IMR-90 (cell line): ENCODE data around the gene ZNF423. TPM values are rescaled to one million over a fixed set of nuclear protein-coding genes. Genes with fewer than 3 reads are reported as not detected.

Experiments used
- ATAC-seq: fragments of 200-7000 bp; cut with Tn5 transposase; 2 replicates; pipeline ENCODE4 v1.9.1; 2020; ENCODE audit warnings: low read depth, mild to moderate bottlenecking, moderate library complexity
- BruUV-seq: library from RNA; stranded (reverse); fragments of 400-500 nt; replicated peaks from 2 replicates; lab custom pipeline; 2021; lab: Mats Ljungman, UMichigan
- CTCF ChIA-PET: fragments of 300-600 bp; formaldehyde crosslinking; extraction: SDS; loops from one replicate; lab custom pipeline; 2021; ENCODE audit warnings: antibody characterized with exemption; lab: Yijun Ruan, JAX
- POLR2A ChIA-PET: fragments of 300-600 bp; sonication (Branson Sonifier 250); formaldehyde crosslinking; loops from one replicate; lab custom pipeline; 2022; ENCODE audit warnings: antibody characterized with exemption; ENCODE audit not compliant: unreplicated experiment; lab: Charles Lee
- DNase-seq: peaks from one replicate; pipeline ENCODE4 v3.0.0; 2013
- H2AFZ ChIP-seq: replicated peaks from 2 replicates; pipeline ENCODE3; 2013; ENCODE audit warnings: low read length, mild to moderate bottlenecking; ENCODE audit not compliant: poor library complexity
- H2AK5ac ChIP-seq: 2 replicates; pipeline ENCODE4 v1.6.1; 2013; ENCODE audit warnings: low read depth, low read length, inconsistent platforms
- H2AK9ac ChIP-seq: replicated peaks from 2 replicates; pipeline ENCODE3; 2013; ENCODE audit warnings: mild to moderate bottlenecking, low read depth, low read length, moderate library complexity; ENCODE audit not compliant: poor library complexity
- H2BK120ac ChIP-seq: 2 replicates; pipeline ENCODE4 v1.6.1; 2013; ENCODE audit warnings: low read depth, low read length, inconsistent platforms
- H2BK15ac ChIP-seq: 3 replicates; pipeline ENCODE4 v1.6.1; 2013; ENCODE audit warnings: low read depth, low read length, inconsistent platforms
- H2BK20ac ChIP-seq: 2 replicates; pipeline ENCODE4 v1.6.1; 2013; ENCODE audit warnings: low read depth, mild to moderate bottlenecking, inconsistent platforms, low read length, moderate library complexity
- H2BK5ac ChIP-seq: 2 replicates; pipeline ENCODE4 v1.6.1; 2013; ENCODE audit warnings: mild to moderate bottlenecking, low read depth, low read length, inconsistent platforms; ENCODE audit not compliant: poor library complexity, severe bottlenecking
- H3K14ac ChIP-seq: replicated peaks from 2 replicates; pipeline ENCODE4 v1.6.1; 2013; ENCODE audit warnings: low read depth, low read length, inconsistent platforms
- H3K18ac ChIP-seq: 2 replicates; pipeline ENCODE4 v1.6.1; 2013; ENCODE audit warnings: low read depth, low read length, control low read depth
- H3K23ac ChIP-seq: 2 replicates; pipeline ENCODE4 v1.6.1; 2013; ENCODE audit warnings: low read depth, low read length, inconsistent platforms
- H3K27ac ChIP-seq: 2 replicates; pipeline ENCODE4 v1.5.1; 2013; ENCODE audit warnings: mild to moderate bottlenecking, control low read depth, low read length; ENCODE audit not compliant: insufficient read depth
- H3K27me3 ChIP-seq: 2 replicates; pipeline ENCODE4 v1.6.1; 2013; ENCODE audit warnings: low read length; ENCODE audit not compliant: control insufficient read depth, insufficient read depth
- H3K36me3 ChIP-seq: 2 replicates; pipeline ENCODE4 v1.6.1; 2013; ENCODE audit warnings: low read length, mixed read lengths; ENCODE audit not compliant: control insufficient read depth, insufficient read depth
- H3K4ac ChIP-seq: 2 replicates; pipeline ENCODE4 v1.6.1; 2013; ENCODE audit warnings: low read depth, low read length, inconsistent platforms
- H3K4me1 ChIP-seq: 2 replicates; pipeline ENCODE4 v1.6.1; 2013; ENCODE audit warnings: low read length, mixed read lengths; ENCODE audit not compliant: control insufficient read depth, insufficient read depth
- H3K4me2 ChIP-seq: 2 replicates; pipeline ENCODE4 v1.6.1; 2013; ENCODE audit warnings: low read depth, mild to moderate bottlenecking, control low read depth, low read length, moderate library complexity
- H3K4me3 ChIP-seq: 2 replicates; pipeline ENCODE4 v1.5.1; 2013; ENCODE audit warnings: low read depth, mild to moderate bottlenecking, control low read depth, low read length, moderate library complexity; ENCODE audit not compliant: insufficient read depth
- H3K56ac ChIP-seq: 2 replicates; pipeline ENCODE4 v1.6.1; 2013; ENCODE audit warnings: low read length, inconsistent platforms; ENCODE audit not compliant: insufficient read depth; ENCODE audit errors: extremely low read depth
- H3K79me1 ChIP-seq, 2 experiments: 2 replicates each; pipeline ENCODE4 v1.6.1; 2013; ENCODE audit warnings: low read length in 2 of 2, inconsistent platforms in 1 of 2, low read depth in 1 of 2
- H3K9ac ChIP-seq: 2 replicates; pipeline ENCODE4 v1.6.1; 2013; ENCODE audit warnings: low read depth, low read length, control low read depth
- H3K9me1 ChIP-seq: 2 replicates; pipeline ENCODE4 v1.6.1; 2013; ENCODE audit warnings: low read length, inconsistent platforms; ENCODE audit not compliant: insufficient read depth
- H3K9me3 ChIP-seq: 2 replicates; pipeline ENCODE4 v1.6.1; 2013; ENCODE audit warnings: low read length; ENCODE audit not compliant: control insufficient read depth, insufficient read depth
- H4K20me1 ChIP-seq: 2 replicates; pipeline ENCODE4 v1.6.1; 2013; ENCODE audit warnings: low read length, inconsistent platforms; ENCODE audit not compliant: insufficient read depth
- H4K5ac ChIP-seq: 2 replicates; pipeline ENCODE4 v1.6.1; 2013; ENCODE audit warnings: mild to moderate bottlenecking, low read depth, low read length, control low read depth
- H4K8ac ChIP-seq, 2 experiments: 2 replicates each; pipeline ENCODE4 v1.6.1; 2013; ENCODE audit warnings: low read depth in 2 of 2, low read length in 2 of 2, control low read depth in 1 of 2, inconsistent platforms in 1 of 2
- H4K91ac ChIP-seq: 2 replicates; pipeline ENCODE4 v1.6.1; 2013; ENCODE audit warnings: low read depth, low read length, inconsistent platforms; ENCODE audit not compliant: insufficient read depth
- BHLHE40 ChIP-seq: fragments of 150-350 bp; IDR thresholded peaks from 2 replicates; pipeline ENCODE4 v1.6.1; 2016; ENCODE audit warnings: mild to moderate bottlenecking, low read depth, low read length
- CEBPB ChIP-seq: IDR thresholded peaks from 2 replicates; pipeline ENCODE4 v1.6.1; 2012; ENCODE audit warnings: low read depth, low read length, improper control_type of control experiment
- CHD1 ChIP-seq: IDR thresholded peaks from 2 replicates; pipeline ENCODE4 v1.6.1; 2012; ENCODE audit warnings: low read depth, low read length, improper control_type of control experiment
- CTCF ChIP-seq: conservative IDR thresholded peaks from 2 replicates; pipeline ENCODE4 v1.5.1; 2012; ENCODE audit warnings: mild to moderate bottlenecking, low read depth, low read length, improper control_type of control experiment
- FOS ChIP-seq: fragments of 150-350 bp; IDR thresholded peaks from 2 replicates; pipeline ENCODE4 v1.6.1; 2016; ENCODE audit warnings: low read depth, low read length
- MAFK ChIP-seq: IDR thresholded peaks from 2 replicates; pipeline ENCODE4 v1.6.1; 2012; ENCODE audit warnings: low read depth, low read length, improper control_type of control experiment
- MAZ ChIP-seq: IDR thresholded peaks from 2 replicates; pipeline ENCODE4 v1.6.1; 2012; ENCODE audit warnings: low read depth, mild to moderate bottlenecking, low read length, improper control_type of control experiment, moderate library complexity, borderline replicate concordance
- MXI1 ChIP-seq: IDR thresholded peaks from 2 replicates; pipeline ENCODE4 v1.6.1; 2012; ENCODE audit warnings: low read depth, mild to moderate bottlenecking, low read length, moderate library complexity, borderline replicate concordance
- NFE2L2 ChIP-seq: fragments of 150-350 bp; IDR thresholded peaks from 2 replicates; pipeline ENCODE4 v1.6.1; 2016; ENCODE audit warnings: low read depth, mild to moderate bottlenecking, low read length
- POLR2A ChIP-seq: IDR thresholded peaks from 2 replicates; pipeline ENCODE4 v1.6.1; 2012; ENCODE audit warnings: mild to moderate bottlenecking, low read depth, low read length
- RAD21 ChIP-seq: IDR thresholded peaks from 2 replicates; pipeline ENCODE4 v1.6.1; 2012; ENCODE audit warnings: low read length, improper control_type of control experiment
- RCOR1 ChIP-seq: IDR thresholded peaks from 2 replicates; pipeline ENCODE4 v1.6.1; 2012; ENCODE audit warnings: mild to moderate bottlenecking, low read length, improper control_type of control experiment; ENCODE audit not compliant: insufficient replicate concordance
- RFX5 ChIP-seq: IDR thresholded peaks from 2 replicates; pipeline ENCODE4 v1.8.0; 2012; ENCODE audit warnings: low read depth, mild to moderate bottlenecking, low read length, moderate library complexity
- SMC3 ChIP-seq: fragments of 150-350 bp; IDR thresholded peaks from 2 replicates; pipeline ENCODE4 v1.6.1; 2016; ENCODE audit warnings: low read depth, mild to moderate bottlenecking, antibody characterized with exemption, low read length, moderate library complexity
- USF2 ChIP-seq: fragments of 150-350 bp; IDR thresholded peaks from 2 replicates; pipeline ENCODE4 v1.6.1; 2017; ENCODE audit warnings: mild to moderate bottlenecking, antibody characterized with exemption, low read length, low read depth
- WGBS, 2 experiments: methylation state at CpG; one replicate each; pipeline versions ENCODE4 v1.1.5 to v1.1.7; 2013; ENCODE audit warnings: missing lambda C conversion rate in 2 of 2; ENCODE audit not compliant: insufficient read length in 1 of 2; ENCODE audit errors: extremely low coverage in 2 of 2; 5-methylcytosine and 5-hydroxymethylcytosine counted together
- dilution Hi-C: fragments of 300-500 bp; cut with HindIII; formaldehyde crosslinking; loops from one replicate; pipeline ENCODE4 v1.14.3; 2018; ENCODE audit warnings: low sequenced_read_pairs; ENCODE audit not compliant: unreplicated experiment
- in situ Hi-C: fragments of 300-500 bp; cut with MboI; formaldehyde crosslinking; loops from 3 replicates; pipeline ENCODE4 v1.14.3; 2019; ENCODE audit warnings: low sequenced_read_pairs, inconsistent platforms, mixed read lengths
- intact Hi-C: fragments of 100-400 bp; cut with micrococcal nuclease; formaldehyde crosslinking; loops from 2 replicates; pipeline ENCODE4 v1.10.0; 2022
- polyA plus RNA-seq, 3 experiments: library from polyadenylated mRNA; depleted of rRNA; stranded (reverse); fragments of >200 nt; gene quantifications; 2 replicates each; pipeline ENCODE4 v1.2.3, GENCODE V29; 2012; ENCODE audit warnings: low replicate concordance in 1 of 3
- total RNA-seq: library from RNA; depleted of rRNA; stranded (reverse); fragments of >200 nt; gene quantifications from 2 replicates; pipeline ENCODE4 v1.2.3, GENCODE V29; 2012
- TF ChIP-seq, protein P1 (sequence below): fragments of 150-350 bp; IDR thresholded peaks from 2 replicates; pipeline ENCODE4 v1.6.1; 2016; ENCODE audit warnings: low read depth, mild to moderate bottlenecking, low read length, moderate library complexity, borderline replicate concordance

ZNF423 gene
- total and polyA plus RNA-seq, 2 of the 4 experiments (the other 2 are of a cell fraction) = under 0.01 to 0.10 TPM

DNA sequence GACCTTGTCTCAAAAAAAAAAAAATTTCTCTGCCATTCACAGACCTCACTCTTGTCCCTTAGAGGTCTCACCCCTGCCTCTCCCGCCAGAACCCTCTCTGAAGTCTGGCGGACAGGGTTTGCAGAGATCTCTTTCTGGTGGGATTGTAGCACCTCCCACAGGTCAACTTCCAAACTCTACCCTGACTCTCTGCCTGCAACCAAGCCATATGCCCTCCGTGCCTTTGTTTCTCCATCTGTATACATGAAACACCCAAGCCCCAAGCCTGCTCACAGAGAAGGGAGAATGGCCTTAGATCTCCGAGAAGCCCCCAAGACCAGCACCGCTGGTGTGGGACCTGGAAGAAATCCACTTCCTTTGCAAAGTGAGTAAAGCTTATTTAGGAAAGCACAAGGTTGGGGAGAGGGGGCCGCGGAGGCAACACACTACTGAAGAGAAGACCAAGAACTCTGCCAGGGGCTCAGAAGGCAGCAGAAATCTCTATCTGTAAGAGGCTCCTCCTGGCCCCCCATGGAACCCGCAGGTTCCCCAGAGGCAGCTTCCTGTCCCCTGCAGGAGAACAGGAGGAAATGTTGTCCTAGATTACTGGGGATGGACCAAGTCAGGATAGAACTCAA is 262.4 kb downstream of the ZNF423 start:
- ChIA-PET POLR2A (interaction anchor here (0.6 kb wide), 1 partner anchor 833 kb away, joined by 5 read pairs; no protein-coding TSS in a partner anchor), CTCF (interaction anchor here (0.8 kb wide), 1 partner anchor 9 kb away, joined by 3 read pairs; no protein-coding TSS in a partner anchor)
- BruUV-seq = no TSS peak
- no peak overlapping the region for H4K5ac ChIP-seq
- no peak for TF ChIP-seq RFX5
- TF ChIP-seq FOS = no peak
- TF ChIP-seq MXI1 = no peak
- TF ChIP-seq RAD21 = no peak
- TF ChIP-seq MAZ = no peak
- TF ChIP-seq POLR2A = no peak
- TF ChIP-seq CEBPB = no peak
- no peak for TF ChIP-seq NFE2L2
- TF ChIP-seq SMC3 = no peak
- no peak for TF ChIP-seq USF2
- TF ChIP-seq, protein P1, sequence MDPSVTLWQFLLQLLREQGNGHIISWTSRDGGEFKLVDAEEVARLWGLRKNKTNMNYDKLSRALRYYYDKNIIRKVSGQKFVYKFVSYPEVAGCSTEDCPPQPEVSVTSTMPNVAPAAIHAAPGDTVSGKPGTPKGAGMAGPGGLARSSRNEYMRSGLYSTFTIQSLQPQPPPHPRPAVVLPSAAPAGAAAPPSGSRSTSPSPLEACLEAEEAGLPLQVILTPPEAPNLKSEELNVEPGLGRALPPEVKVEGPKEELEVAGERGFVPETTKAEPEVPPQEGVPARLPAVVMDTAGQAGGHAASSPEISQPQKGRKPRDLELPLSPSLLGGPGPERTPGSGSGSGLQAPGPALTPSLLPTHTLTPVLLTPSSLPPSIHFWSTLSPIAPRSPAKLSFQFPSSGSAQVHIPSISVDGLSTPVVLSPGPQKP = no peak
- no peak for TF ChIP-seq BHLHE40
- no peak for TF ChIP-seq CHD1
- TF ChIP-seq CTCF = no peak
- TF ChIP-seq RCOR1 = no peak
- TF ChIP-seq MAFK = no peak
- H3K4ac ChIP-seq = no peak overlapping the region
- in situ Hi-C loops (no loop called here), intact Hi-C loops (loop anchor here (1.0 to 2.0 kb wide), 3 partner anchors 37 to 907 kb away; no protein-coding TSS in a partner anchor), dilution Hi-C loops (no loop called here)
- H3K36me3 ChIP-seq = no peaks in the 10 kb centered on the region
- no peak overlapping the region for H4K91ac ChIP-seq
- H3K4me3 ChIP-seq = no peak overlapping the region
- no peak overlapping the region for H3K23ac ChIP-seq
- no peaks in the 10 kb centered on the region for H3K9me1 ChIP-seq
- H3K4me2 ChIP-seq = no peak overlapping the region
- DNase-seq (no peak), ATAC-seq (no peak)
- H2BK20ac ChIP-seq = no peak overlapping the region
- H2AK9ac ChIP-seq = no peak overlapping the region
- no peak overlapping the region for H3K9ac ChIP-seq
- H3K18ac ChIP-seq = no peak overlapping the region
- no peaks in the 10 kb centered on the region for H3K79me1 ChIP-seq
- no peak overlapping the region for H4K8ac ChIP-seq
- H2BK5ac ChIP-seq = no peak overlapping the region
- H4K20me1 ChIP-seq = no peaks in the 10 kb centered on the region
- no peak overlapping the region for H3K56ac ChIP-seq
- no CpG with 5 or more reads among the region's 8 CpGs for WGBS, 2 experiments
- no peak overlapping the region for H3K14ac ChIP-seq
- H2AK5ac ChIP-seq = no peak overlapping the region
- no peak overlapping the region for H2AFZ ChIP-seq
- H3K27me3 ChIP-seq = peaks cover 22% of the 10 kb centered on the region
- H2BK120ac ChIP-seq = no peak overlapping the region
- no peak overlapping the region for H3K27ac ChIP-seq
- H3K9me3 ChIP-seq = no peaks in the 10 kb centered on the region
- H2BK15ac ChIP-seq = no peak overlapping the region
- H3K4me1 ChIP-seq = no peaks in the 10 kb centered on the region
